OCI-LY7 (cell line): Measurements from ENCODE around the gene EFNA5.

Source experiments
- EZH2phosphoT487 ChIP-seq: fragments of 200-600 bp; sonication (generic); IDR thresholded peaks from 2 replicates; pipeline ENCODE4 v1.6.1; 2018; ENCODE audit warnings: low read depth, borderline replicate concordance, mild to moderate bottlenecking, mixed run types, antibody characterized with exemption, low read length, moderate library complexity, mixed read lengths
- TF ChIP-seq, protein P1 (sequence below): fragments of 200-600 bp; sonication (generic); conservative IDR thresholded peaks from 2 replicates; pipeline ENCODE4 v1.5.1; 2014; ENCODE audit warnings: mild to moderate bottlenecking, antibody characterized with exemption, low read length, moderate library complexity, mixed read lengths

GRCh38 chr5:107364443-107365319 lies 306.1 kb downstream of the EFNA5 start:
- TF ChIP-seq, protein P1, sequence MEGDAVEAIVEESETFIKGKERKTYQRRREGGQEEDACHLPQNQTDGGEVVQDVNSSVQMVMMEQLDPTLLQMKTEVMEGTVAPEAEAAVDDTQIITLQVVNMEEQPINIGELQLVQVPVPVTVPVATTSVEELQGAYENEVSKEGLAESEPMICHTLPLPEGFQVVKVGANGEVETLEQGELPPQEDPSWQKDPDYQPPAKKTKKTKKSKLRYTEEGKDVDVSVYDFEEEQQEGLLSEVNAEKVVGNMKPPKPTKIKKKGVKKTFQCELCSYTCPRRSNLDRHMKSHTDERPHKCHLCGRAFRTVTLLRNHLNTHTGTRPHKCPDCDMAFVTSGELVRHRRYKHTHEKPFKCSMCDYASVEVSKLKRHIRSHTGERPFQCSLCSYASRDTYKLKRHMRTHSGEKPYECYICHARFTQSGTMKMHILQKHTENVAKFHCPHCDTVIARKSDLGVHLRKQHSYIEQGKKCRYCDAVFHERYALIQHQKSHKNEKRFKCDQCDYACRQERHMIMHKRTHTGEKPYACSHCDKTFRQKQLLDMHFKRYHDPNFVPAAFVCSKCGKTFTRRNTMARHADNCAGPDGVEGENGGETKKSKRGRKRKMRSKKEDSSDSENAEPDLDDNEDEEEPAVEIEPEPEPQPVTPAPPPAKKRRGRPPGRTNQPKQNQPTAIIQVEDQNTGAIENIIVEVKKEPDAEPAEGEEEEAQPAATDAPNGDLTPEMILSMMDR = no peak
- no peak for TF ChIP-seq EZH2phosphoT487
